Colonic mucosa (tissue), 4 donors: Measurements from ENCODE around the gene SHROOM1. TPM values are rescaled to one million over a fixed set of nuclear protein-coding genes. Genes with fewer than 3 reads are reported as not detected.
A peak's percentile ranks its signal among the peaks of the same experiment; 100 is the strongest.

Experiments
- DNase-seq: peaks from one replicate; pipeline ENCODE4 v3.0.0-alpha.2; 2020
- H3K27ac ChIP-seq: fragments of 200-600 bp; one replicate; pipeline ENCODE4 v1.8.0; 2021
- H3K27me3 ChIP-seq: fragments of 200-600 bp; one replicate; pipeline ENCODE4 v1.8.0; 2021
- H3K36me3 ChIP-seq: fragments of 200-600 bp; one replicate; pipeline ENCODE4 v1.8.0; 2021
- H3K4me1 ChIP-seq: fragments of 200-600 bp; one replicate; pipeline ENCODE4 v1.8.0; 2021; ENCODE audit warnings: mild to moderate bottlenecking
- H3K4me3 ChIP-seq: fragments of 200-600 bp; one replicate; pipeline ENCODE4 v1.8.0; 2021
- H3K9ac ChIP-seq, 2 donors: one replicate each; pipeline ENCODE4 v1.7.0; 2013; ENCODE audit warnings: control low read depth in 2 of 2, low read depth in 2 of 2, low read length in 2 of 2
- H3K9me3 ChIP-seq: fragments of 200-600 bp; one replicate; pipeline ENCODE4 v1.8.0; 2021
- CTCF ChIP-seq: fragments of 200-600 bp; IDR thresholded peaks from one replicate; pipeline ENCODE4 v1.8.0; 2022; ENCODE audit warnings: antibody characterized with exemption, mild to moderate bottlenecking
- intact Hi-C: fragments of 100-400 bp; cut with DNase I; formaldehyde crosslinking; loops from one replicate; pipeline ENCODE4 v1.14.1; 2022
- total RNA-seq, 2 donors: library from RNA; stranded (reverse); fragmentation: NEBNext Ultra II Directional in 1 of 2; extraction: Animal tissue kit (Norgen Biotek cat#: 25700) in 1 of 2; gene quantifications; one replicate each; pipeline ENCODE4 v1.2.1, GENCODE V29; 2021
- donor health status: healthy.
- donor health status: DM: no; HTN: no; CAD: no.
- donor health status: DM: no; HTN: no; CAD: no.

Gene SHROOM1
- total RNA-seq, 2 donors from 2014 or later: 36.9 to 64.1 TPM

- DNase-seq: no peak
- H3K27ac ChIP-seq: no peak overlapping the region
- no peak overlapping the region for H3K4me3 ChIP-seq
- intact Hi-C loops: no loop called here
- no peak overlapping the region for H3K9ac ChIP-seq
- H3K36me3 ChIP-seq: no peaks in the 10 kb centered on the region
- no peaks in the 10 kb centered on the region for H3K4me1 ChIP-seq
- no peak for TF ChIP-seq CTCF
- peaks cover 5% of the 10 kb centered on the region for H3K27me3 ChIP-seq
- no peaks in the 10 kb centered on the region for H3K9me3 ChIP-seq
Observed at GRCh38 chr5:132815454-132815853, 15.0 kb downstream of the SHROOM1 start.

- Histone ChIP-seq H3K36me3 (no peaks in the 10 kb centered on the region), H3K27me3 (peaks cover 5% of the 10 kb centered on the region), H3K9me3 (no peaks in the 10 kb centered on the region), H3K4me1 (no peaks in the 10 kb centered on the region), H3K9ac (peak overlapping the region in 1 of 2 donors; percentile 88), H3K27ac (no peak overlapping the region), H3K4me3 (peak overlapping the region; percentile 65)
- intact Hi-C loops: no loop called here
- DNase-seq: no peak
- no peak for TF ChIP-seq CTCF
Observed at GRCh38 chr5:132814503-132815294, 15.7 kb downstream of the SHROOM1 start.

GRCh38 chr5:132813599-132814502 is 16.6 kb downstream of the SHROOM1 start:
- Histone ChIP-seq H3K4me3 (peak overlapping the region; percentile 65), H3K27ac (peak overlapping the region; percentile 66), H3K4me1 (no peaks in the 10 kb centered on the region), H3K27me3 (peaks cover 5% of the 10 kb centered on the region), H3K9me3 (no peaks in the 10 kb centered on the region), H3K36me3 (no peaks in the 10 kb centered on the region), H3K9ac (peak overlapping the region; percentile 51 to 88)
- no peak for TF ChIP-seq CTCF
- intact Hi-C loops: no loop called here
- peak; percentile 37 for DNase-seq

GRCh38 chr5:132812781-132813598 is 17.5 kb downstream of the SHROOM1 start, which contains the start of gene SOWAHA:
Gene SOWAHA (plus strand): TSS chr5:132813302. CDS start chr5:132813622, 320 bp downstream.
- H3K27me3 ChIP-seq: peaks cover 5% of the 10 kb centered on the region
- DNase-seq: peak; percentile 65
- no peaks in the 10 kb centered on the region for H3K36me3 ChIP-seq
- intact Hi-C loops: no loop called here
- H3K4me3 ChIP-seq: peak within 1 kb of the TSS; percentile 65
- H3K27ac ChIP-seq: peak within 1 kb of the TSS; percentile 66
- H3K4me1 ChIP-seq: no peaks in the 10 kb centered on the region
- no peaks in the 10 kb centered on the region for H3K9me3 ChIP-seq
- peak within 1 kb of the TSS; percentile 51 to 88 for H3K9ac ChIP-seq
- TF ChIP-seq CTCF: no peak
